ENCODE measurements around the gene EIF3D.

DNA sequence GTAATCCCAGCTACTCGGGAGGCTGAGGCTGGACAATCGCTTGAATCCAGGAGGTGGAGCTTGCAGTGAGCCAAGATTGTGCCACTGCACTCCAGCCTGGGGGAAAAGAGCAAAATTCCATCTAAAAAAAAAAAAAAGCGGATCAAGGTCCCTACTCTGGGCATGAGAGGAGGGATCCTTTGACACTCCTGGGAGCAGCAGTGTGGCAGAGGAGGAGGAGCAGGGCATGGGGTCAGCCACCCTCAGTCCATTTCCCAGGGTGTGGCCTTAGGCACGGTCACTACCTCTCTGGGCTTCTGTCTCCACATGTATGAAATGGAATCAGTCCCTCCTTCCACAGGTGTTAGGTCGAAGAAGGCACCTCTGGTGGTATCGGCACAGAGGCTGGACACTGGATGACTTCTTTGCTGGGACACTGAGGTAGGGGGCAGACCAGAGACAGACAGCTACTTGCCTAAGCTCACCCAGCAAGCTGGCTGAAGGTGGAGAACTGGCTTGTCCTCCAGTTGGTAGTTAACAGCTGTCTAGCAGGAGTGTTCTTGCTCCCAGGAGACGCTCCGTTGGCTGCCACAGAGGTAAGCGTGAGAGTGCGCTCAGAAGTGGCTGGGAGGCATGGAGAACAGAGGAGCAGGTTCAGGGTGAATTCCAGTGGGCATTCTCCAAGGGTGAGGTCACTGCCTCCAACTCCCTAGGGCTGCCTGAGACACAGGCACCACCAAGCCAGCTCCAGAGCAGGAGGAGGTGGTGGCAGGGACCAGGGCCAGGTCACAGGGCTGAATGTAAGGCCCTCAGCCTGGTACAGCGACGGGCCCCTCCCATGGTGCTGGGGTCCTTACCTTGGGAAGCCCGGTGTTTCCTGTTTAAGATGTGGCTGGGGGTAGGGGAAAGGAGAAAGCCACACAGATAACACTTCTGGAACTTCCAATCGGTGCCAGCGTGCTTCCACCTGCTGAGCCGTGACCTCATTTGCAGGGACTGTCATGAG, 67.0 kb downstream of the EIF3D start:
- TF ChIP-seq EP300 (IDR thresholded peaks at IDR 0.05; ENCODE audit: borderline replicate concordance in 1 of 2, low read depth in 2 of 2, low read length in 2 of 2) = no peak
- TF ChIP-seq RAD21 (IDR thresholded peaks at IDR 0.05 in 1 of 2, conservative IDR thresholded peaks at IDR 0.05 in 1 of 2; ENCODE audit: low read depth in 2 of 2, low read length in 2 of 2) = no peak
- no peak for TF ChIP-seq BRCA1 (IDR thresholded peaks at IDR 0.05; ENCODE audit: low read depth, low read length)
- TF ChIP-seq, protein P1, sequence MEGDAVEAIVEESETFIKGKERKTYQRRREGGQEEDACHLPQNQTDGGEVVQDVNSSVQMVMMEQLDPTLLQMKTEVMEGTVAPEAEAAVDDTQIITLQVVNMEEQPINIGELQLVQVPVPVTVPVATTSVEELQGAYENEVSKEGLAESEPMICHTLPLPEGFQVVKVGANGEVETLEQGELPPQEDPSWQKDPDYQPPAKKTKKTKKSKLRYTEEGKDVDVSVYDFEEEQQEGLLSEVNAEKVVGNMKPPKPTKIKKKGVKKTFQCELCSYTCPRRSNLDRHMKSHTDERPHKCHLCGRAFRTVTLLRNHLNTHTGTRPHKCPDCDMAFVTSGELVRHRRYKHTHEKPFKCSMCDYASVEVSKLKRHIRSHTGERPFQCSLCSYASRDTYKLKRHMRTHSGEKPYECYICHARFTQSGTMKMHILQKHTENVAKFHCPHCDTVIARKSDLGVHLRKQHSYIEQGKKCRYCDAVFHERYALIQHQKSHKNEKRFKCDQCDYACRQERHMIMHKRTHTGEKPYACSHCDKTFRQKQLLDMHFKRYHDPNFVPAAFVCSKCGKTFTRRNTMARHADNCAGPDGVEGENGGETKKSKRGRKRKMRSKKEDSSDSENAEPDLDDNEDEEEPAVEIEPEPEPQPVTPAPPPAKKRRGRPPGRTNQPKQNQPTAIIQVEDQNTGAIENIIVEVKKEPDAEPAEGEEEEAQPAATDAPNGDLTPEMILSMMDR (IDR thresholded peaks at IDR 0.05; ENCODE audit: control extremely low read depth in 1 of 3, insufficient read depth in 1 of 3, low read depth in 1 of 3, low read length in 3 of 3) = no peak
- no peak for TF ChIP-seq ZNF274 (IDR thresholded peaks at IDR 0.05; ENCODE audit: borderline replicate concordance, extremely low read depth, low read length)
- no peak for TF ChIP-seq POLR2A (IDR thresholded peaks at IDR 0.05; ENCODE audit: control extremely low read depth in 1 of 2, low read depth in 2 of 2, low read length in 2 of 2)
- no peak for TF ChIP-seq GABPA (IDR thresholded peaks at IDR 0.05; ENCODE audit: borderline replicate concordance, insufficient read depth, low read length)
- TF ChIP-seq SRF (IDR thresholded peaks at IDR 0.05; ENCODE audit: low read depth, low read length) = no peak
- TF ChIP-seq HDAC2 (IDR thresholded peaks at IDR 0.05; ENCODE audit: borderline replicate concordance in 1 of 2, low read depth in 2 of 2, low read length in 2 of 2) = no peak
- TF ChIP-seq, protein P2, sequence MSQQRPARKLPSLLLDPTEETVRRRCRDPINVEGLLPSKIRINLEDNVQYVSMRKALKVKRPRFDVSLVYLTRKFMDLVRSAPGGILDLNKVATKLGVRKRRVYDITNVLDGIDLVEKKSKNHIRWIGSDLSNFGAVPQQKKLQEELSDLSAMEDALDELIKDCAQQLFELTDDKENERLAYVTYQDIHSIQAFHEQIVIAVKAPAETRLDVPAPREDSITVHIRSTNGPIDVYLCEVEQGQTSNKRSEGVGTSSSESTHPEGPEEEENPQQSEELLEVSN (IDR thresholded peaks at IDR 0.05) = no peak
